Thoracic aorta (tissue), 2 donors: ENCODE measurements around the gene GARS1. TPM values are rescaled to one million over a fixed set of nuclear protein-coding genes. Genes with fewer than 3 reads are reported as not detected.

Experiments
- ATAC-seq: fragments of 150-250 bp; one replicate; pipeline ENCODE4 v1.8.0; 2017; ENCODE audit warnings: low read depth; ENCODE audit not compliant: insufficient number of reproducible peaks, low FRiP score
- DNase-seq: peaks from one replicate; pipeline ENCODE4 v3.0.0-alpha.2; 2020; ENCODE audit warnings: low spot score
- H3K27ac ChIP-seq, 2 donors: fragments of 200-600 bp; sonication (generic); 1 replicate in 1 of 2; 2 replicates in 1 of 2; pipeline ENCODE4 v1.5.1; 2016; ENCODE audit warnings: mild to moderate bottlenecking in 2 of 2, moderate library complexity in 2 of 2
- H3K27me3 ChIP-seq: fragments of 200-600 bp; sonication (generic); replicated peaks from 2 replicates; pipeline ENCODE4 v1.6.0; 2016; ENCODE audit warnings: mild to moderate bottlenecking; ENCODE audit not compliant: insufficient read depth
- H3K36me3 ChIP-seq: fragments of 200-600 bp; sonication (generic); one replicate; pipeline ENCODE4 v1.5.1; 2016
- H3K4me1 ChIP-seq, 2 donors: fragments of 200-600 bp; sonication (generic); 1 replicate in 1 of 2; 2 replicates in 1 of 2; pipeline versions ENCODE4 v1.5.1 to v1.6.0; 2016; ENCODE audit warnings: low read depth in 2 of 2, mild to moderate bottlenecking in 1 of 2; ENCODE audit not compliant: control insufficient read depth in 1 of 2
- H3K4me3 ChIP-seq: fragments of 200-600 bp; sonication (generic); 2 replicates; pipeline ENCODE4 v1.5.1; 2016; ENCODE audit warnings: mild to moderate bottlenecking
- H3K9me3 ChIP-seq: fragments of 200-600 bp; sonication (generic); 2 replicates; pipeline ENCODE4 v1.5.1; 2016
- CTCF ChIP-seq: fragments of 200-600 bp; sonication (generic); IDR thresholded peaks from one replicate; pipeline ENCODE4 v1.5.1; 2019; ENCODE audit warnings: antibody characterized with exemption
- total RNA-seq, 2 donors: library from RNA; depleted of rRNA; stranded (reverse); fragments of >200 nt; gene quantifications; one replicate each; pipeline versions ENCODE4 v1.1.0 to v1.2.3, GENCODE V29; 2016

Gene GARS1
- total RNA-seq, 2 donors from 2014 or later, result 76.5 to 81.6 TPM

GRCh38 chr7:30644286-30644955 is 49.7 kb downstream of the GARS1 start:
- no peaks in the 10 kb centered on the region for H3K36me3 ChIP-seq
- no peak for TF ChIP-seq CTCF
- no peak for DNase-seq

GRCh38 chr7:30645661-30646060 is 51.0 kb downstream of the GARS1 start:
- Histone ChIP-seq H3K27me3 (no peaks in the 10 kb centered on the region), H3K36me3 (no peaks in the 10 kb centered on the region), H3K27ac (no peak overlapping the region), H3K4me1 (no peaks in the 10 kb centered on the region), H3K4me3 (no peak overlapping the region), H3K9me3 (no peaks in the 10 kb centered on the region)
- no peak for DNase-seq
- ATAC-seq, result no peak
- TF ChIP-seq CTCF, result no peak

More at GRCh38 chr7:30644286-30644955, 49.7 kb downstream of the GARS1 start:
- ATAC-seq, result no peak
- no peaks in the 10 kb centered on the region for H3K9me3 ChIP-seq
- H3K4me3 ChIP-seq, result no peak overlapping the region
- no peaks in the 10 kb centered on the region for H3K4me1 ChIP-seq
- H3K27ac ChIP-seq, result no peak overlapping the region
- no peaks in the 10 kb centered on the region for H3K27me3 ChIP-seq

GRCh38 chr7:30646154-30646553 is 51.5 kb downstream of the GARS1 start:
- Histone ChIP-seq H3K4me1 (no peaks in the 10 kb centered on the region), H3K4me3 (no peak overlapping the region), H3K27me3 (no peaks in the 10 kb centered on the region), H3K9me3 (no peaks in the 10 kb centered on the region), H3K27ac (no peak overlapping the region), H3K36me3 (no peaks in the 10 kb centered on the region)
- ATAC-seq (no peak), DNase-seq (no peak)
- no peak for TF ChIP-seq CTCF

- no peak for TF ChIP-seq CTCF
- no peaks in the 10 kb centered on the region for H3K36me3 ChIP-seq
- DNase-seq (no peak), ATAC-seq (no peak)
- no peak overlapping the region for H3K27ac ChIP-seq
- no peak overlapping the region for H3K4me3 ChIP-seq
- no peaks in the 10 kb centered on the region for H3K27me3 ChIP-seq
- no peaks in the 10 kb centered on the region for H3K9me3 ChIP-seq
- H3K4me1 ChIP-seq, result no peaks in the 10 kb centered on the region
Measured at GRCh38 chr7:30647589-30648364, 53.1 kb downstream of the GARS1 start.

GRCh38 chr7:30648744-30649540 is 54.3 kb downstream of the GARS1 start:
- H3K4me3 ChIP-seq, result no peak overlapping the region
- no peaks in the 10 kb centered on the region for H3K36me3 ChIP-seq
- no peaks in the 10 kb centered on the region for H3K4me1 ChIP-seq
- no peak for DNase-seq
- H3K9me3 ChIP-seq, result no peaks in the 10 kb centered on the region
- TF ChIP-seq CTCF, result no peak
- no peaks in the 10 kb centered on the region for H3K27me3 ChIP-seq
- H3K27ac ChIP-seq, result no peak overlapping the region
- no peak for ATAC-seq
